GM12891 (cell line): ENCODE data around the gene DNMT3L.
"Not testable (repeated sequence)": the region's sequence is repeated elsewhere in the genome, so short reads cannot be mapped to it uniquely, and the experiment has no call there.

Experiments used
- DNase-seq: peaks from one replicate; pipeline ENCODE4 v3.0.0; 2011; ENCODE audit warnings: low spot score; ENCODE audit not compliant: insufficient read length
- FAIRE-seq: peaks from 2 replicates; lab custom pipeline; 2011; peaks lifted over from hg19 to GRCh38; lab: Jason Lieb, UNC
- PAX5 ChIP-seq: IDR thresholded peaks from 2 replicates; pipeline ENCODE4 v1.6.1; 2011; ENCODE audit warnings: low read length, moderate library complexity, mild to moderate bottlenecking; ENCODE audit not compliant: insufficient read depth, severe bottlenecking
- POLR2A ChIP-seq: IDR thresholded peaks from 2 replicates; pipeline ENCODE4 v1.6.1; 2011; ENCODE audit warnings: low read depth, low read length, control low read depth
- POLR2AphosphoS5 ChIP-seq: IDR thresholded peaks from 2 replicates; pipeline ENCODE4 v1.6.1; 2011; ENCODE audit warnings: low read depth, low read length, control low read depth
- POU2F2 ChIP-seq: IDR thresholded peaks from 2 replicates; pipeline ENCODE4 v1.6.1; 2011; ENCODE audit warnings: low read depth, mild to moderate bottlenecking, control low read depth, low read length, moderate library complexity
- SPI1 ChIP-seq: IDR thresholded peaks from 2 replicates; pipeline ENCODE4 v1.6.1; 2011; ENCODE audit warnings: low read depth, low read length, control low read depth
- TAF1 ChIP-seq: IDR thresholded peaks from 2 replicates; pipeline ENCODE4 v1.6.1; 2011; ENCODE audit warnings: low read depth, low read length, control low read depth

Gene DNMT3L

GRCh38 chr21:44263221-44263760 is 1.6 kb upstream of the DNMT3L start:
- no peak for FAIRE-seq
- no peak for DNase-seq

GRCh38 chr21:44262338-44263056 is 800 bp upstream of the DNMT3L start:
- FAIRE-seq (no peak), DNase-seq (no peak)
- TF ChIP-seq POLR2A (no peak), POU2F2 (no peak), PAX5 (no peak), POLR2AphosphoS5 (no peak), TAF1 (no peak), SPI1 (no peak)

More at GRCh38 chr21:44263221-44263760, 1.6 kb upstream of the DNMT3L start:
- TF ChIP-seq TAF1: no peak
- no peak for TF ChIP-seq POLR2AphosphoS5
- no peak for TF ChIP-seq SPI1
- no peak for TF ChIP-seq POU2F2
- TF ChIP-seq PAX5: no peak

GRCh38 chr21:44260791-44261631 is 686 bp downstream of the DNMT3L start:
- FAIRE-seq (no peak), DNase-seq (no peak)
- TF ChIP-seq POLR2A (no peak), TAF1 (no peak), POU2F2 (no peak)

- FAIRE-seq (no peak), DNase-seq (no peak)
- TF ChIP-seq POU2F2 (no peak), PAX5 (no peak), SPI1 (no peak), TAF1 (no peak), POLR2A (no peak), POLR2AphosphoS5 (no peak)
These were observed 1.6 kb downstream of the DNMT3L start for GRCh38 chr21:44260066-44260465.

- FAIRE-seq (no peak), DNase-seq (no peak)
- TF ChIP-seq TAF1 (no peak), POU2F2 (no peak), PAX5 (no peak), POLR2A (no peak), SPI1 (no peak), POLR2AphosphoS5 (no peak)
These were observed 2.5 kb downstream of the DNMT3L start for GRCh38 chr21:44259082-44259705.

- DNase-seq: no peak
- no peak for TF ChIP-seq PAX5
- no peak for TF ChIP-seq SPI1
- TF ChIP-seq TAF1: no peak
- no peak for TF ChIP-seq POU2F2
- no peak for TF ChIP-seq POLR2A
- TF ChIP-seq POLR2AphosphoS5: no peak
- FAIRE-seq: no peak
These were observed 3.5 kb downstream of the DNMT3L start for GRCh38 chr21:44258056-44258725.

GRCh38 chr21:44255511-44255981 is 6.2 kb downstream of the DNMT3L start:
- FAIRE-seq: no peak
- TF ChIP-seq POU2F2: no peak
- no peak for TF ChIP-seq SPI1
- TF ChIP-seq PAX5: no peak
- TF ChIP-seq POLR2A: no peak
- no peak for TF ChIP-seq POLR2AphosphoS5
- TF ChIP-seq TAF1: no peak
- DNase-seq: no peak

- no peak for TF ChIP-seq POLR2A
- no peak for TF ChIP-seq POLR2AphosphoS5
- TF ChIP-seq TAF1: no peak
- DNase-seq (no peak), FAIRE-seq (no peak)
These were observed 7.6 kb downstream of the DNMT3L start for GRCh38 chr21:44253832-44254710.

- not testable (repeated sequence) for DNase-seq, FAIRE-seq
These were observed 12.3 kb downstream of the DNMT3L start for GRCh38 chr21:44249204-44250037.

- FAIRE-seq, DNase-seq: not testable (repeated sequence)
These were observed 13.8 kb downstream of the DNMT3L start for GRCh38 chr21:44247904-44248303.

GRCh38 chr21:44243980-44244379 is 17.7 kb downstream of the DNMT3L start:
- DNase-seq: not testable (repeated sequence)
- FAIRE-seq: peak; percentile 100

GRCh38 chr21:44241281-44241680 is 20.4 kb downstream of the DNMT3L start:
- not testable (repeated sequence) for DNase-seq
- FAIRE-seq: peak; percentile 98
